ENCODE data around the gene JAML. TPM values are rescaled to one million over a fixed set of nuclear protein-coding genes. Genes with fewer than 3 reads are reported as not detected.

JAML gene
- polyA plus RNA-seq, 12 donors = 1.7 to 15.5 (median 3.0) TPM; not detected in 1

DNA sequence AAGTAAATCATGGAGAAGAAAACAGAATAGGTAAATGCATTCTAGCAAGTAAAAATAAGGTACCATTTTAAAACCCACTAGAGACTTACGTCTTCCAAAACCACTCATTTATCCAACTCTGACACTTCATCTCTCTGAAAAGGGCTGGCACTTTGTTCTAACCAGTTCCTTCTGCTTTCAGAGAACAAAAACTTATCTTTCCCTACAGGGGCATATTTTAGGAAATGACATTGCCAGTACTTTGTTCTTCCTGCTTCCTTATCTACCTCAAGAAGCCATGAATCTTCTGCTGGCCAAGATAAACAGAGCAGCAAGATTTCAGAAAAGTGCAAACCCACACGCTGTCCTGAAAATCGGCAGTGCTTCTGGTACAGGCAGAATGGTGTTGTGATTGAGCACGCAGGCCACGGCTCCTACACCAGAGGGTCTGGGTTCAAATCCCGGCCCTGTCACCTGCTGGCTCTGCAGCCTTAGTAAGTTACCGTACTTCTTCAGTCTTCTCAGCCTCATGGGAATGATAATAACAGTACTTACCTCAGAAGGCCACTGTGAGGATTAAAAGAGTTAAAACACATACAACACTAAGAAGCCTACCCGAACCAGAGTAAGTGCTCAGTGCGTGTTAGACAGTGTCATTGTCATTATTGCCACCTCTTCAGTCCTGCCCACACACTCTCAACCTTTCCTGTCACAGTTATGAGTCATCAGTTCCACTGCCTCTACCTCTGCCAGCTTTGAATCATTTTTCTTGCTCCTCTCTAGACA lies 16.4 kb upstream of the JAML start:
- no peak for DNase-seq

DNA sequence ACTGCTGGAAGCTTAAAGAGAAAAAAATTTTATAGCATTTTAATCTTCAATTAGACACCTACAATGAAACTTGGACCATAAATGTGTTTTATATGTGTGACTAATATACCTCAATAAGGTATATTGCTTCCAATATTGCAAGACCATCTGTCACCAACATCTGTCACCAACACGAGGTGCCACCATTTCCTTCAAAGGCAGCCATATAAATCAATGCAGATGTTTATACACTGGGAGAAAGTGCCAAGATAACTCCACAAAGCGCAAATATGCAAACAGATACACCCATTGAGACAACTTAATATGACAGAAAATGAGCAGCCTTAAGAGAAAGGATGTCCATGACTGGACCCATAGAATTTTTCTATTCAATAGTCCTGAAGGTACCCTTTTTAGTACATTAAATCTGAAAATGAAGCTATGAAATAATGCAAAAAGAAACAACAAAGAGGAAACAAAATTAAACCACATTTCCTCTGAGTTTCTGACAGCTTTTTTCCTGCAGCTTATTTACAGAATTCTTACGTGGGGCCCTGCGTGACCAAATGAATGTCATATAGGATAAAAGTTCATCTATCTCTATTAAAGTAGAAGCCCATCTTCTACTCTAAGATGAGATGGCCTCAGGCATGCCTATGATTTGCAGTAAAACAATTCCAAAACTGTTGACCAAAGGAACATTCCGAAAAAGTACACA lies 14.8 kb upstream of the JAML start:
- DNase-seq = no peak

DNA sequence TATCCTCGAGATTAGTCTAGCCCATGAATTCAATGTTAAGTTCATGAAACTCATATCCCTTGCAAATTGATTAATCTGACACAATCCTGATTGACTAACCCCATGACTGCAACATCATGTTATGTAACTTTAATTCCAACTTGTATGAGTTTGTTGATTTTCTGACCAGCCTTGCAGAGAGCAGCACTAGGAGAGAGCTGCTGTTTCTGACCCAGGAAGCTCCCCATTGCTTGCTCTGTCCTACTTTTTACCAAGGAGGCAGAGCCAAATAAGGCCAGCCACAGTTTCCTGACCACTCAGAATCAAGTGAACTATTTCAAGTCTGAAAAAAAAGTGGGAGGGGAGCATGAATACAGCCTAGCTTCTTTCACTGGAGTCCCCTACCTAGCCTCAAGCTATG lies 14.1 kb upstream of the JAML start:
- no peak for DNase-seq

DNA sequence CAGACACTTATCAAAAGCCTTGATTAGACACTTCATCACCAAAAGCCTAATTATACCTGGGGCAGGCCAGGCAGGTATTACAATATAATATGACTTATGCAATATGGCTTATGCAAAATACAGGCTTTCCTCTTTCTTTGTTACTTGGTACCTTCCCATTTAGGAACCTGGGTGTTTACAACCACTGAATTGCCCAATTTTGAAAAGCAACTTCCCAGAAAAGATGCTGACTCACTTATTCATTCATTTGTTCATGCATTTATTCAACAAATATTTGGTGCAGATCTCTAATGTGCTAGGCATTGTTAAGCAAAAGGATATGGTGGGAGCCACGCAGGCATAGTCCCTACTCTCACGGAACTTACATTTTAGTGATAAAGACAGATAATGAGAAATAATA lies 13.6 kb upstream of the JAML start:
- DNase-seq = no peak

DNA sequence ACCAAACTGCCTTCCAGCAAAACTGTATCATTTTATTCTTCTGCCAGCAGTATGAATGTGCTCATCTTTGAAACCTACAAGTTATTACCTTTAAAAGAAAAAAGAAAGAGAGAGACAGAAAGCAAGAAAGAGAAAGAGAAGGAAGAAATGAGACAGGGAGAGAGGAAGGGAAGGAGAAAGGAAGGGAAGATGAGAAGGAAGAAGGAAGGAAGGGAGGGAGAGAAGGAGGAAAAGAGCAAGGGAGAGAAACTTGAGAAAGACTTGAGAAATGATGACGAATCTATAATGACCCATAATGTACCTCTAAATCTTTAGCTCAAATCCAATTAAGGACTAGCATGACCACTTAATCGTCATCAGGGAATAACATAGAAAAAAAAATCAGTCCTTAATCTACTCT lies 11.4 kb upstream of the JAML start:
- DNase-seq = no peak

DNA sequence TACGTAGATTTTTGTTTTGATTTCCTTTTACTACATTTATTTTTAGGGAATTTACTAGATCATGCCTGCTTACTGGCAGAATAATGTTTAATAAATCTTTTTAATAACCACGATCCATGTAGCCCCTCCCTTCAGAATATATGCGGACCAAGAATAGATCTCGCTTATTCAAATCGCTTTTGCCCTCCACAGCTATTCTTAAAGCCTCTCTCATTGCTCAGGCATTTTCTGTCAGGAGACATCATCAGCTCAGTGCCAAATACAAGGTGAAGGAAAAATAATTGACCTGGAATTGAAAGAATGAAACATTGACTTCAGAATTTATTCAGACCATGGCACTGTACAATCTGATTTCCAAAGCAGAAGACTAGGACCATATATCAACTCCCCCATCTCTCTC lies 10.0 kb upstream of the JAML start:
- no peak for DNase-seq

DNA sequence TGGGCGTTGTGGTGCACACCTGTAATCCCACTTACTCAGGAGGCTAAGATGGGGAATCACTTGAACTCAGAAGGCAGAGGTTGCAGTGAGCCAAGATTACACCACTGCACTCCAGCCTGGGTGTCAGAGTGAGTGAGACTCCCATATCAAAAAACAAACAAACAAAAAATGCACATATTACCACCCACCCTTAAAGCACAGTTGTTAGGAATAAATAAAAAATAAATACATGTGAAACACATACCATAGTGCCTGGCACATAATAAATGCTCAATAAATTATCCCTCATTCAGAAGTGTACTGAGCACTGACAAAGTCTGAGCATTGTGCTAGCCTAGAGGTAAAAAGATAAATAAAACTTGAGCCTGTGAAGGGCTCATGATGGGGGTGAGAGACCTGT lies 9.0 kb upstream of the JAML start:
- DNase-seq = no peak

DNA sequence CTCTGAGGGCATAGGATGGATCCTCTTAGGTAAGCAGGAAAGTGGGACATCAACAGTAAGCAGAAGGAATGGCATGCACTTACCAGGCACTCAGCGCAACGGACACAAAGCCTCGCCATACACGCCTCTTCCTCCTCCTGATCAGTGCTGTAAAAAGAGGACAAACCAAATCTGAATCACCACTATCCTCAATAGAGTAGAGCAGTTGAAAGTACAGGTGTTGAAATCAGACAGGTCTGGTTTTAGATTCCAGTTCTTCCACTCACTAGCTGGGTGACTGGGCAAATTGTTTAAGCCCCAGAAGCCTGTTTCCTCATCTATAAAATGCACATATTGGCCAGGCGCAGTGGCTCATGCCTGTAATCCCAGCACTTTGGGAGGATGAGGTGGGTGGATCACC lies 8.6 kb upstream of the JAML start:
- DNase-seq = no peak

DNA sequence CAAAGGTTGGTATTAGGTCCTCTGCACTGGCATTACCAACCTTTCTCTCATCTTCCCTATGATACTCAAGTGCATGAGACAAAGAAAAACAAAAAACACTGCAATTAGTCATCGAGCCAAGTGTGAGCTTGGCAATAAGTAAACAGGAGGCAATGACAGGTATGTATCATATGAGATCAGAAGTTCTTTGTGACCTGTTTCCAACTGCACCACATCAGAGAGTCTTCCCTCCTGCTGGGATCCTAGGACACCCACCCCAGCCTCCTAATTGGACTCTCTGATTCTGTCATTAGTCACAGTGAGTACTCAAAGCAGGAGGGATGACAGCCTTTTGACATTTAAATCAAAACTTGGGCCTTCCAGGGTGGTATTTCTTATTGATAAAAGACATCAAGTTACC lies 7.8 kb upstream of the JAML start:
- DNase-seq = no peak

DNA sequence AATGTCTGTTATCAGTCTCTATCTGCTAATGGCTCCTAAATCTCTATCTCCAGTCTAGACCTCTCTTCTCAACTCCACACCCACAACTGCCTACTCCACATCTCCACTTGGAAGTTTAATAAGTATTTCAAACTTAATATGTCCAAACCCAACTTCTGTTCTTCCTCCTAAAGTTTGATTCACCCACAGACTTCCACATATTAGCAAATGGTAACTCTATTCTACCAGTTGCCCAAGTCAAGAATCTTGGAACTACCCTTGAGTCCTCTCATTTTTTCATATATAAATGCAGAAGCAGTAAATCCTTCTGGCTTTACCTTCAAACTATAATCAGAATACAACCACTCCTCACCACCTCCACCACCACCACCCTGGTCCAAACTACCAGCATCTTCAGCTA lies 6.7 kb upstream of the JAML start:
- DNase-seq = no peak

DNA sequence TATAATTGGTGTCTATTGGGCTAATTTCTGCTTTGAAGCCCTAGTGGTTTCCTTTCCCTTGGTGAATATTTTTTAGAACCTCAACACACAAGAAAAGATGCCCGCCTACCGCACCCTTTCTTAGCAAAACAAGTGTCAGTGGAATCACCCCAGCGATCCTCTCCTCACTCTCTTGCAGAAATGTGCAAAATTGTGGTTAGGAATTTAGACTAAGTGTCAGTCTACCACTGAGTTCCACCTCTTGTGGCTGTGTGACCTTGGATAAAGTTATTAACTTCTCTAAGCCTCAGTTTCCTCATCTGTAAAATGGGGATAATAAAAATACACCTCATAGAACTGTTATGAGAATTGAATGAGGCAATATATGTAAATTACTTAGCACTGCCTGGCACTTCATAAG lies 5.3 kb upstream of the JAML start:
- DNase-seq = no peak

DNA sequence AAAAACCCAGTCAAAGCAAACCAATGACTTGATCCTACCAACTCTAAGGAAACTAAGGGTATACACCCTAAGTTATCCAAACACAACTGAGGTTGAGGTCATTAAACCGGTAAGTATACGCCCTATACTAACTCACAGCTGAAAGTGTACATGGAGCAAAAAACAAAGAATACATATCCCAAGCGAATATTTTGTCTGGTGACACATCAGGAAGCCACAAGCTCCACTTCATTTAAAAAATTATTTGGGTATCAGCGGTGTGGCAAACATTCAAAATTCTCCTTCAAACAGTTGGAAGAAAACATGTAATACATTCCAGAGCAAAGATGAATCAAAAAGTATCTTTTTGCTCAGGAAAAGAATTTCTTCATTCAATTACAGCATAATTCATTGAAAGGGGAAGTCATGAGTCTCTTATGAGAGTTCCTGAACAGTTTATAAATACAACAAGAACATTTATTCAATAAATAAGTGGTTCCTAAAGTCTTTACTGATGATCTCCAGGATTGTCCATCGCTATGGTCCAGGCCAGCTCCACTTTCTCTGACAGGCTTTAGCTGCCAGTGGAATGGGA lies 4.5 kb upstream of the JAML start:
- no peak for DNase-seq

DNA sequence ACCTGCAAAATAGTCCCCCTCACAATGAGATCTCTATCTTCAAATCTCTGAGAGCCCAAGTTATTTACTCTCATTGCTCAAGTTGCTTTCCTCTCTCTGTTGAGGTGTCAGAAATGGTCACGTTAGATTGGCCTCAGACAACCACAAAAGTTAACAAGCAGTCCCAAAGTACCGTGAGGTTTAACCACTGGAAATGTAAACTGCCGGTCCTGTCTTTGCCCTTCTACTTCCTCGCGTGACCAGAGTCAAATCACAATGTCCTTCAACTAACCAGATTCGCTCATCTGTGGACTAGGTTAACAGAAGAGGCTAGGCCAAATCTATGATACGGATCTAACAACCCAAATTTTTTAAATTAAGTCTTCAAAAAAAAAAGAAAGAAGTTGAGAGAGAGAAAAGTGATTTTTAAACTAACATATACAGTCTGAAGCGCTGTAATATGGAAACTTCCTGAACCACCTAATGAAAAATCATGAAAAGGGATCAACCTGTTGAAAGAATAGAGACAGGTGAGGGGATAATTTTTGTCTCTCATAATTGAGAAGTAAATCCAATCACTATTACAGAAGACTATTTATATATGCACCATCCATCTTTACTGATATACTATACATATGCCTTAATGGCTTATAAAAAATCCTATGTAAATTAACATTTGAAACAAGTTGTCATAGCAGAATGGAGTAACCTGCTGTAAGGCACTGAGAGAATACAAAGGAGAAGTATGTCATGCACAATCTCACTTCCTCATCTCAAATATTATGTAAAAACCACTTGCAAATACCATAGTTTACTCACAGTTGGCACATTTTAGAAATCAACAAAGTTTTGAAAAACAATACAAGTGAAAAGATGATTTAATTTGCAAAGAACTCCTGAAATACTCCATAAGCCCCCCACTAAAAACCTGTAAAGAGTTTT lies 3.3 kb upstream of the JAML start:
- DNase-seq = no peak

DNA sequence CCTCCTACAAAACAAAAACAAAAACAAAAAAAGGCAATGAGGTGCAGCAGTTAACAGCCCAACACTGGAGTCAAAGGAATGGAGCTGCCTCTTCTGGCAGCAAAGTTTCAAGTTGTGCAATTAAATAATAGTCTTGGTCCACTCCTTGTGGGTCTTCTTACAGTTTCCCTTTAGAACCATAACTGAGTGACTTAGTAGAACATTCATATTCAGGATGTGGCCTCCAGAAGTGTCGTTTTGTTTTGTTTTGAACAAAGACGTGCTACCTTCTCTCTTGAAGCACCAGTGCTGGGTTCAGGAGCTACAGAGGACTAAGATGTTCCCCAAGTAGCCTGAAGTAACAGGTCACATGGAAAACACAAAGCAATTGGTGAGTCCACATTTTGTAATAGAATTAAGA lies 2.0 kb upstream of the JAML start:
- no peak for DNase-seq

DNA sequence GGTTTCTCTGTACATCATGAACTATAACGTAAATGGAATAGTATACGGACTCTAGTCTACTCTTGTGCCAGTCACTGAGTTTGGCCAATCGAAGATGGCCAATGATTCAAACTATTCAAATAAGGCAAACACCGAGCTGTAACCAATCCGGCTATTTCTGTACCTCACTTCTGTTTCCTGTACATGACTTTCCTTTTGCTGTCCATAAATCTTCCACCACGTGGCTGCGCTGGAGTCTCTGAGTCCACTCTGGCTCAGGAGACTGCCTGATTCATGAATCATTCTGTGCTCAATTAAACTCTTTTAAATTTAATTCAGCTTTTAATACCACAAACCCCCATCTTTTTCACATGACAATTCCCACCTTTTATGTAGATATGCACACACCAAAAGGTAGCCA lies 1.5 kb upstream of the JAML start:
- DNase-seq = no peak

DNA sequence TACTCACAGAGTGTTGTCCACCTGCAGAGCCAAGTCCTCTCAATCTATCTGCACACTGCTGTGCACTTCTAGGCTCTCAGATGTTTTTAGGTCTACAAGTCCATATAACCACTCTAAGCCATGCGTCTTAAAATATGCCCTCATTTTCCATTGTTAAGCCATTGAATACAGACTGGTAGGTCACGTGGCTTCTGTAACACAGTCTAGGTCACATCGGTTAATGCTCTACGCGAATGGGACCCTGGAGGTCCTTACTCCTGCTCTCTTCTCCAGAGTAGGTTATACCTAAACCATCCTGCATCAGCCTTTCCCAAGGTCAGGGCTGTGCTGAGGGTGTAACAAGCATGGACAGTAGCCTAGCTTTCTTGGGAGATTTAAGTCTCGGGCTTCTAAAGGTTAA lies 819 bp downstream of the JAML start:
- no peak for DNase-seq

DNA sequence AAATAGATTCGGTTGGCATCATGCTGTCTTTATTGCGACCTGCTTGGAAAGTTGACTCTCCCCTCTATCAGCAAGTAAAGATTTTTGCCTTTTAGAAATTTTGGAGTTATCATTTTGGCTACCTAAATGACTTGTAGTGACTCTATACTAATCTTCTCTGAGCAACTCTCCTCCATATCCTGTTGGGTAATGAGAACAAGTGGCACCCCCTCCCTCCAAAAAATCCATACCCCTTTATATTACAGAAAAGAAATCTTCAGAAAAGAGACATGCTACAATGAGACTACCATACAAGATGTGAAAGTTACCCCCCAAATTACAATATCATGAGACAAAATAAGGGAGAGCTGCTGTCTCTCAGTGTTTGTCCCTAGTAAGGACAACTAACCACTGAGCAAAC lies 1.2 kb downstream of the JAML start:
- no peak for DNase-seq

DNA sequence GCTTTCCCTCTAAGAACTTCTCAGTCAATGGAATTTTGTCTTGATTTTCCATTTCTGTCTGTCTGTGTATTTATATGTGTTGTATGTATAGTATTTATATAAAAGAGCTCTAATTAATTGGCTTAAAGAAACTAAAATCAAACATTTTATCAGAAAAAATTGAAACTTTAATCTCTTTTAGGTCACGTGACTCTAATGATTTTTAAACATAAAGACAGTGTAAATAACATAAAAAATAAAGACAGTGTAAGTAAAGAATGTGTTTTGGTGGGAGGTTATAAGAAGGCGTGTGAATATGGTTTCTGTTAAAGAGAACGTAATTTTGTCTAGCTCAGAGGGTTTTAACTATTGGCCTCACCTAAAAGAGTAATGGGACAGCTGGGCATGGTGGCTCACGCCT lies 2.4 kb downstream of the JAML start:
- no peak for DNase-seq

DNA sequence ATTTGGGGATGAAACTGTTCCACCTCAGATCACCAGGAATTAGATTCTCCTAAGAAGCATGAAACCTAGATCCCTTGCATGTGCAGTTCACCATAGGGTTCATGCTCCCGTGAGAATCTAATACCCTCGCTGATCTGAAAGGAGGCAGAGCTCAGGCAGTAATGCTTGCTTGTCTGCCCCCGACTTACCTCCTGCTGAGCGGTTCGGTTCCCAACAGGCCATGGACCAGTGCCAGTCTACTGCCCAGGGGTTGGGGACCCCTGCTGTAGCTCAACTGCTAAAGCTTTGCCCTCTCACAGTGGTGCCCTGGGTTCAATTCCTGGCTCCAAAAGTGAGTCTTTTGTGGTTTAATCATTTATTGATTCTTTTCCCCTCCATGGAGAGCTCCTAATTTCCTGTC lies 3.4 kb downstream of the JAML start:
- DNase-seq = no peak

DNA sequence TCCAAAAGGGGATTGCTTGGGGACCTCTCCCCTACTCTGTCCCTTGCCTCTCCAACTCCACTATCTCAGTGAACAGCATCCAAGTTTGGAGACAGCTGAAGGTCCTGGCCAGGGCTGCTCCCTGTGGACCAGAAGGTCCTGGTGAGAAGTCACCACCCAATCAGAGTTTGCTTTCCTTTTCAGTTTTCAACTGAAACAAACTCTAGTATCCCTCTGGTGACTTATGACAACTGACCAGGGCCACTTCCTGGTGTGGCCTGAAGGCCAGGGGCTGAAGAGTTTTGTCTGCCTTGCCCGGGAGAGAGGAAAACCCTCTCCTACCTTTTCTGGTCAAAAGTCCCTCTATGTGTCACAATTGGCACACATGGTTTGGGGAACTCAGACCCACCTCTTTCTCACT lies 5.1 kb downstream of the JAML start:
- DNase-seq = no peak

DNA sequence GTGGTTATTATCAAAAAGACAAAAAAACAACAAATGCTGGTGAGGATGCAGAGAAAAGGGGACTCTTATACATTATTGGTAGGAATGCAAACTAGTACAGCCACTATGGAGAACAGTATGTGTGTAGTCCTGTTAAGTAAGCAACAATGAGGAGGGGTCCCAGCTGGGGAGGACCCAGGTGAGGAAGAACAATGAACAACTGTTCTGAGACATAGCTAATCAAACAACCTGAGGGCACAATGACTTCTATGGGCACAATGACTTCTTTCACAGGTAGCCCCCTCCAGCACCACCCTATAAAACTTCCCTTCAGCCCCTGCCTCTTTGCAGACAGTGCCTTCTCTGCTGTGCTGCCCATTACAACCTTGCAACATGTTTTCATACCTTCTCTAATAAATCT lies 5.6 kb downstream of the JAML start:
- no peak for DNase-seq

DNA sequence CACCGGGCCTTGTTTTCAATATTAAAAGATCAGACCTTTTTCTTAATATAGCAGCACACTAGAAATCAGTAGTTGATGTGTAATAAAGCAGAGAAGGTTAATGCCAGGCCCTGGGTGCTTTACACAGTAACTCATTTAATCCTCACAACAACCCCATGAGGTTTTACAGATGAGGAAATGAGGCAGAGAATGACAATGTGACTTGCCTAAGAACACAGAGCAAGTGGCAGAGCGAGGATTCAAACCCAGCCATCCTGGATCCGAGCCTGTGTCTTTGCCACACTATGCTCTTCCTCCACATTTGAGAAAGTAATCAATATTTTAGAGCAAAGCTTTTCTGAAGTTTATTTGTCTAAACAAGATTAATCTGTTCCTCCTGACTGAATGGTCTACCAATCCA lies 7.2 kb downstream of the JAML start:
- DNase-seq = no peak

All from muscle of arm (tissue), 12 donors.